Activated T-helper 9 cell treated with anti-CD3 and anti-CD28 coated beads, Interleukin-2, amount 50 U/mL, for 16 hours (primary cell): ENCODE measurements around the gene SETD1A.

Experiments used
- DNase-seq: peaks from one replicate; pipeline ENCODE4 v3.0.0-alpha.2; 2020; ENCODE audit warnings: low read depth

SETD1A gene

GRCh38 chr16:30953511-30954124 lies 3.9 kb upstream of the SETD1A start:
- DNase-seq = peak; percentile 43

- DNase-seq = no peak
Measured at GRCh38 chr16:30954993-30955392, 2.6 kb upstream of the SETD1A start.

GRCh38 chr16:30956601-30957455 lies 726 bp upstream of the SETD1A start:
- peak; percentile 85 for DNase-seq

GRCh38 chr16:30958175-30959079 lies 873 bp downstream of the SETD1A start:
- no peak for DNase-seq

GRCh38 chr16:30961384-30961783 lies 3.8 kb downstream of the SETD1A start:
- DNase-seq = no peak

GRCh38 chr16:30963925-30964511 lies 6.5 kb downstream of the SETD1A start:
- DNase-seq = no peak

GRCh38 chr16:30964574-30965226 lies 7.1 kb downstream of the SETD1A start:
- DNase-seq = no peak

- DNase-seq = no peak
Measured at GRCh38 chr16:30965436-30965835, 7.9 kb downstream of the SETD1A start.

GRCh38 chr16:30966033-30966619 lies 8.6 kb downstream of the SETD1A start:
- DNase-seq = no peak

GRCh38 chr16:30967795-30968194 lies 10.2 kb downstream of the SETD1A start:
- DNase-seq = no peak

GRCh38 chr16:30969246-30969842 lies 11.8 kb downstream of the SETD1A start:
- no peak for DNase-seq

GRCh38 chr16:30971298-30971697 lies 13.7 kb downstream of the SETD1A start:
- no peak for DNase-seq

GRCh38 chr16:30972872-30973271 lies 15.3 kb downstream of the SETD1A start:
- DNase-seq = no peak

GRCh38 chr16:30974348-30974747 lies 16.8 kb downstream of the SETD1A start:
- DNase-seq = no peak

- no peak for DNase-seq
Measured at GRCh38 chr16:30976486-30976885, 18.9 kb downstream of the SETD1A start.

GRCh38 chr16:30977502-30977901 lies 19.9 kb downstream of the SETD1A start:
- DNase-seq = no peak

- DNase-seq = no peak
Measured at GRCh38 chr16:30979170-30980022, 21.8 kb downstream of the SETD1A start.

GRCh38 chr16:30980023-30980371 lies 22.4 kb downstream of the SETD1A start:
- no peak for DNase-seq

GRCh38 chr16:30980434-30980833 lies 22.9 kb downstream of the SETD1A start:
- no peak for DNase-seq

- DNase-seq = no peak
Measured at GRCh38 chr16:30980959-30981358, 23.4 kb downstream of the SETD1A start.
